ENCODE results near the gene FAM53B. TPM values are rescaled to one million over a fixed set of nuclear protein-coding genes. Genes with fewer than 3 reads are reported as not detected.

Gene FAM53B
- total RNA-seq, 1 donor from 2014 or later, result 24.9 TPM

DNA sequence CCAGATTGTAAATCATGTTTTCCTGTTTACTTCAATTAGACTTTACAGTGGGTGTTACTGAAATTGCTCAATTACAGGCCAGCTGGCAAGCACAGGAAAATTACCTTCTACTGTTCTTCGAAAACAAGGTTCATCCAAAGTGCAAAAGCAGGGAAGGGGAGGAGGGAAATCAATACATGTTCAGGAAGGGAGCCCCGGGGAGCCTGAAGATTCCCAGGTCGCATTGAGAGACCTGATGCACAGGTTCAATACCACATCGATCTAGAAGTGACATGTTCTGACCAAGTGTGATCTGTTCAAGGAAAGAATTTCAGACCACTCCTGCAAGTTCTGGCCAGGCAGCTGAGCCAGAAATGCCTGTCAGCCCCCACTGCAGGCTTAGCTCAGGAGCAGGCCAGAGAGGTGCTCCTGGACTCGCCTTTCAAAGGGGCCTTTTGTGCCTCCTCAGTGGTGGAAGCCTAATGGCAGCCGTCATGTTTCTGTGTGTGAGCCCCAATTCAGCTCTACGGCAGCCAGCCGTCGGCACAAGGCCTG lies 35.9 kb downstream of the FAM53B start:
- no peak for ATAC-seq

DNA sequence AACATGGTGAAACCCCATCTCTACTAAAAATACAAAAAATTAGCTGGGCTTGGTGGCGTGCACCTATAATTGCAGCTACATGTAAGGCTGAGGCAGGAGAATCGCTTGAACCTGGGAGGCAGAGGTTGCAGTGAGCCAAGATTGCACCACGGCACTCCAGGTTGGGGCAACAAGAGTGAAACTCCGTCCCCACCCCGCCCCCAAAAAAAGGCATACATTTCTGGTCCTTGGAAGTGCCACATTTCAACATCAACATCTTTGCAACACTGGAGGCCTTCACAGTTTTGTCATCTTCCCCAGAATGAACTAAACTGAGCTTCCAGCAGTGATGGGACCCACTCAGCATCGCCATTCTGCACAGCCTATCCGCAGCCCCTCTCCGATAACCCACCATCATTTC lies 36.6 kb downstream of the FAM53B start:
- no peak for ATAC-seq

GRCh38 chr10:124707144-124707467 lies 37.1 kb downstream of the FAM53B start:
- ATAC-seq, result no peak

DNA sequence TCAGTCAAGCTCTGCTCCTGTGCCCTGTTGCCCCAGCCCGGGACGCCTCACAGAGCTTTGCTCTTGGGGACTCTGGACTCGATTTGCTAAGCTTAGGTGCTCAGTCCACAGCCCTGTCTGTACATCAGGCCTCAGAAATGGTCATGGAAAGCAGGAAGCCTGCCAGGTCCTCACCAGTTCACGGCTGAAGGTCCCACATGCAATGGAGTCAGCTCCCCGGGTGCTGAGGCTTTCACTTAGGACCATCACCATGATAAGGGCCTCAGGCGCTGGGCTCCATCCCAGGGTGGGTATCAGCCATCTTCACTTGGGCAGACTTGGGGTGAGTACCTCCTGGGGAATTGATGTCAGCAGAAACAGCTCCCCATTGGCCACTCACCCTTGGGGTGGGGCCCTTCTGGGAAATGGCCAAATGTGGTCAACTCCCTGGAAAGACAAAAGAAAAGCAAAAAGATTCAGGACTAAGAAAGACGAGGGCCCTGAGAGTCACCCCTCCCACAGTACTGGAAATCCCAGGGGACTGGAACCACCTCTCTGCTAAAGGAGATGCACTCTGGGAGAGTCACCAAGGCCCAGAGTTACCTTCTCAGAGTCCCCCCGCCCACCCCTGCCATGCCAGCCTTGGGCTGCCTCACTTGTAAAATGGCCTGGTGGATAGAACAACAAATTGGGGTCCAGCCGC lies 37.6 kb downstream of the FAM53B start:
- ATAC-seq, result no peak

- no peak for ATAC-seq
Measured at GRCh38 chr10:124705817-124706461, 38.2 kb downstream of the FAM53B start.

DNA sequence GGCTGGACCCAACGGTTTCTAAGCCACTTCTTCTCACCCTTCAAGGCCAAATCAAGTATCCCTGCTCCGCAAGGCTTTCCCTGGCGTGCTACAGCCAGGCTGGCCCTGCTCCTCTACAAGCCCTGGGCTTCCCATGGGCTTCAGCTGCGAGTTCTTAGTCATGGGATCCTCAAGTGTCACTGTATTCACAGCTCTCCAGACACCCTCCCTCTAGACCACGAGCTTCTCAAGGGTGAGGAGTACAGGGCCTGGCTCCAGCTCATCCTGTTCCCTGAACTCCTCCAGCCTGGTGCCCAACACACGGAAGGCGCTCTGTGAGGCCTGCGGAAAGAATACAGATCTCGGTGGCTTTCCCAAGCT lies 38.8 kb downstream of the FAM53B start:
- no peak for ATAC-seq

GRCh38 chr10:124704428-124705380 lies 39.5 kb downstream of the FAM53B start:
- ATAC-seq, result no peak

GRCh38 chr10:124703778-124704427 lies 40.3 kb downstream of the FAM53B start:
- ATAC-seq, result no peak

- ATAC-seq, result no peak
Measured at GRCh38 chr10:124703372-124703771, 40.8 kb downstream of the FAM53B start.

GRCh38 chr10:124701881-124702656 lies 42.1 kb downstream of the FAM53B start:
- ATAC-seq, result no peak

GRCh38 chr10:124701435-124701834 lies 42.7 kb downstream of the FAM53B start:
- peak; percentile 35 for ATAC-seq

DNA sequence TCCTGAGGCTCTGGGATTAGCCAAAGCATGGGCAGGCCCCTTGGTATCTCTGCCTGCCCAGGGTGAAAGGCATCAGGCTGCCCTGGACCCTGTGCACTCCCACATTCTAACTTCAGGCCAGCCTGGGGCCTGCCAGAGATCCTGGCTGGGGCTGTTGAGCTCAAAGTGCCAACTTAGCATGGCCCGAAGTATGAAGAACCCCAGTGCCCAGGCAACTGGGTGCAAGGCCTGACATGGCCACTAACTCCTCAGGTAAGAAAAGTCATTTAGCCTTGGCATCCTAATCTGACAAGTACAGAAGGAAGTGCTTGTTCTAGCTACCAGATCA lies 43.2 kb downstream of the FAM53B start:
- no peak for ATAC-seq

DNA sequence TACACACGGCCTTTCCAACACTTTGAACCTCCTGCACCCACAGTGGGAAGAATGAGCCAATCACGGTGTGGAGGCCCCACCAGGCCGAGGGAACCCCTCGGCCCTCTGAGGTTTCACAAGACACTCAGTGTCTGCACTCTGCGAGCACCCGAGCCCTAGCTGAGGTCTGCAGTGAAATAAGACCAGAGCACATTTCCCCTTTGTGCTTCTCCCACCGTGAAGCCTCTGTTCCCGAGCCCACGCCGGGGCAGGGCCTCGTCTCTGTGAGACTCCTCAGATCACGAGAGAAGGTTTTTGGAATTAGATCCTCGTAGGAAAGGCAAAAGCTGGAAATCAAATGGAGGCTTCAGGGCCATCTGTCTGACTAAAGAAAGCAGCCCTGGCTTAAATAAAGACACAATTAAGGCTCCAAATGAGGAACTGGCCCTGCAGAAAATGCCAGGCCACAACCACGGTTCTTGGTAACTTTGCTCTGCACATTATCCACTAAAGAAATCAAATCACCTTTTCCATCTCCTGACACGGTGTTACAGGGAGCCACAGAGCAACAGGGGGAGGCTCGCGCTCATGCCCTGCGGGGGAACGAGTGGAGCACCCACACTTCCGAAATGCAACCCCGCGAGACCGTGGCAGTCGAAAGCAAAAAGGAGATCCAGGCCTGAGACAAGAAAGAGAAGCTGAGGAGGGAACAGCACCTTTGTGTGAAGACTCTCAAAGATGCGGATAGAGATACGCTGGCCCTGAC lies 43.7 kb downstream of the FAM53B start:
- no peak for ATAC-seq

GRCh38 chr10:124699471-124700292 lies 44.5 kb downstream of the FAM53B start:
- no peak for ATAC-seq

GRCh38 chr10:124698545-124699469 lies 45.4 kb downstream of the FAM53B start:
- ATAC-seq, result no peak

DNA sequence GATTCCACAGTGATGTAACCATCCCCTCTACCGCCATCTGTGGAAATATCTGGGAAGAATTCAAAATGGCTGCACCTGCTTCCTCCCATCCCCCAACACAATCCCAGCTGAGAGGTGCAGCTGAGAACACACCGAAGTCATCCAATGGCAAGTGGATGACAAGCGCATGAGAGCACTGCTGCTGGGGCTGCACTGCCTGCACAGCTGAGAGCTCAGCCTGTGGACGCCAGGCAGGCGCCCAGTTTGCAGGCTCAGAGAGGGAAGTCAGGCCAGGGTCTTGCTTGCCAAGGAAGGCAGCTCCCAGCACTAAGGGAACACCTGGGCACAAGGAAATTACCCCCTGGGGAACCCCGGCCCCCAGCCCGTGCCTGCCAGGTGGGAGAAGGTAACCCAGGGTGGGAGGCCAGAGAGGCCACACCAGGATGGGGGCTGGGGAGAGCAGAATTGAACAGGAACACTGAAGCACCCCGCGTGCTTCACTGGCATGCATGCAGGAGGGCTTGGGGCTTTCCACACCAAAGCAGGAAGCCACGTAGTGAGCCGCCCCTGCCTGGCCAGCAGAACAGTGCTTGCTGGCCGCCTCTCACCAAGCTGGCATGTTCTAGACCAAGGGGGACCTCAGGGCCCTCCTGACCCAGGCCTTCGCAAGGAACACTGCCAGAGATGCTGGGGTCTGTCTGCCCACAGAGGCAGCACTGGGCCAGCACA lies 46.2 kb downstream of the FAM53B start:
- ATAC-seq, result no peak

GRCh38 chr10:124697443-124697836 lies 46.7 kb downstream of the FAM53B start:
- ATAC-seq, result no peak
